Suprapubic skin (tissue), 4 donors: ENCODE results near the gene INPP5E. TPM values are rescaled to one million over a fixed set of nuclear protein-coding genes. Genes with fewer than 3 reads are reported as not detected.

ENCODE experiments used
- DNase-seq, 2 donors: peaks; one replicate each; pipeline ENCODE4 v3.0.0-alpha.2; 2019; ENCODE audit warnings: low spot score in 2 of 2
- H3K27ac ChIP-seq: fragments of 200-600 bp; sonication (generic); one replicate; pipeline ENCODE4 v1.5.1; 2019
- H3K27me3 ChIP-seq: fragments of 200-600 bp; sonication (generic); one replicate; pipeline ENCODE4 v1.5.1; 2019
- H3K36me3 ChIP-seq: fragments of 200-600 bp; sonication (generic); one replicate; pipeline ENCODE4 v1.5.1; 2019
- H3K4me1 ChIP-seq: fragments of 200-600 bp; sonication (generic); one replicate; pipeline ENCODE4 v1.5.1; 2019
- H3K4me3 ChIP-seq: fragments of 200-600 bp; sonication (generic); one replicate; pipeline ENCODE4 v1.5.1; 2019; ENCODE audit warnings: mild to moderate bottlenecking
- H3K9me3 ChIP-seq: fragments of 200-600 bp; sonication (generic); one replicate; pipeline ENCODE4 v1.5.1; 2019
- EP300 ChIP-seq: sonication (generic); formaldehyde crosslinking; IDR thresholded peaks from one replicate; pipeline ENCODE4 v1.6.1; 2017; ENCODE audit warnings: antibody characterized with exemption
- POLR2A ChIP-seq, 2 donors: fragments of 450-650 bp; IDR thresholded peaks; one replicate each; pipeline ENCODE4 v1.6.1; 2017; ENCODE audit warnings: antibody characterized with exemption in 2 of 2, mild to moderate bottlenecking in 2 of 2, moderate library complexity in 2 of 2
- POLR2AphosphoS5 ChIP-seq, 3 donors: sonication (generic); formaldehyde crosslinking; IDR thresholded peaks; one replicate each; pipeline ENCODE4 v1.6.1; 2017; ENCODE audit warnings: antibody characterized with exemption in 3 of 3
- WGBS: methylation state at CpG from one replicate; pipeline ENCODE4 v1.1.5; 2018; 5-methylcytosine and 5-hydroxymethylcytosine counted together
- total RNA-seq, 4 donors: library from RNA; depleted of rRNA; stranded (reverse); fragments of >200 nt; gene quantifications; one replicate each; pipeline ENCODE4 v1.1.0, GENCODE V29; 2016
- TF ChIP-seq, protein P1 (sequence below), 2 donors: fragments of 200-600 bp in 1 of 2; fragments of 450-650 bp in 1 of 2; sonication (generic) in 1 of 2; IDR thresholded peaks; one replicate each; pipeline ENCODE4 v1.5.1; 2016 to 2019; ENCODE audit warnings: antibody characterized with exemption in 2 of 2, mild to moderate bottlenecking in 1 of 2, moderate library complexity in 1 of 2

INPP5E gene
- total RNA-seq, 4 donors from 2014 or later: 9.8 to 20.3 (median 12.9) TPM

DNA sequence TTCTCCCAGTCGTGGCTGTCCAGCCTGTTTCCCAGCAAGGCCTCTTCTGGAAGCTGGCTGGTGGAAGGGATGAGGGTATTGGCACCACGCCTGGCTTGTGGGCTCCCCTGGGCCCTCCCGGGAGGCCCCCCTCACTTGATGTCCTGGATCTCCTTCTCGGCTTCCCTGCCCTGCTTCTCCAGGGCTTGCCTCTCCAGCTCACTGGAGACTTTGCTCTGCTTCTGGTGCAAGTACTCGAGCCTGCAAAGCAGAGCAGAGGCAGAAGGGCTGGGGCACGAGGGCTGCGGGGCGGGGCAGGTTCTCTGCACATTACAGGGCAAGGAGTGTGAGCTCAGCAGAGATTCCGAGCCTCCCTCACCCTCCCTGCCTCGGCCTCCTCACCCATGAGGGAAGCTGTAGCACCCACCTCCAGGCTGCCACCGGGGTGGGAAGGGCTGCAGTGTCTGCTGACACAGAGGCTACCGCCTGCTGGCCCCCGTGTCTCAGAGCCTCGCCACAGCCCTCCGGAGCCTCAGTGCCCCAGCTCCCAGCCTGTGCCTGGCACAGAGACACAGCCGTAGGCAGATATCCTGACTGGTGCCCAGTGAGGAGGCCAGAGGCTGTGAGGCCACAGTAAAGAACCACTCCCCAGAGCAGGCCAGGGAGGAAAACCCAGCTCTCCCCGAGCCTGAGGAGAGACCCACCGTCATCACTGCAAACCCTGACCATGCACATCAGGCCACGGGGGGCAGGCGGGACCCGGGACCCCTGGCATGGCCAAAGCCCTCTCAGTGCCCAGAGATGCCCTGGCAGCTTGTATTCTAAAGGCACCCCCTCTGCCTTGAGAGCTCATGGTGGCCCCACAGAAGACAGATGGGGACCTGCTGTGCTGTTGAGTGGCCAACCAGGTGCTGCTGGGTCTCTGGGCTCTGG, 46.9 kb downstream of the INPP5E start:
- H3K27ac ChIP-seq: no peak overlapping the region
- H3K9me3 ChIP-seq: no peaks in the 10 kb centered on the region
- H3K4me3 ChIP-seq: no peak overlapping the region
- no peaks in the 10 kb centered on the region for H3K4me1 ChIP-seq
- 81% methylated on average over 8 of the region's 21 CpGs for WGBS
- H3K27me3 ChIP-seq: no peaks in the 10 kb centered on the region
- TF ChIP-seq POLR2AphosphoS5 (IDR thresholded peaks at IDR 0.05): no peak
- TF ChIP-seq EP300: no peak
- TF ChIP-seq, protein P1, sequence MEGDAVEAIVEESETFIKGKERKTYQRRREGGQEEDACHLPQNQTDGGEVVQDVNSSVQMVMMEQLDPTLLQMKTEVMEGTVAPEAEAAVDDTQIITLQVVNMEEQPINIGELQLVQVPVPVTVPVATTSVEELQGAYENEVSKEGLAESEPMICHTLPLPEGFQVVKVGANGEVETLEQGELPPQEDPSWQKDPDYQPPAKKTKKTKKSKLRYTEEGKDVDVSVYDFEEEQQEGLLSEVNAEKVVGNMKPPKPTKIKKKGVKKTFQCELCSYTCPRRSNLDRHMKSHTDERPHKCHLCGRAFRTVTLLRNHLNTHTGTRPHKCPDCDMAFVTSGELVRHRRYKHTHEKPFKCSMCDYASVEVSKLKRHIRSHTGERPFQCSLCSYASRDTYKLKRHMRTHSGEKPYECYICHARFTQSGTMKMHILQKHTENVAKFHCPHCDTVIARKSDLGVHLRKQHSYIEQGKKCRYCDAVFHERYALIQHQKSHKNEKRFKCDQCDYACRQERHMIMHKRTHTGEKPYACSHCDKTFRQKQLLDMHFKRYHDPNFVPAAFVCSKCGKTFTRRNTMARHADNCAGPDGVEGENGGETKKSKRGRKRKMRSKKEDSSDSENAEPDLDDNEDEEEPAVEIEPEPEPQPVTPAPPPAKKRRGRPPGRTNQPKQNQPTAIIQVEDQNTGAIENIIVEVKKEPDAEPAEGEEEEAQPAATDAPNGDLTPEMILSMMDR (IDR thresholded peaks at IDR 0.05): no peak
- peak in 1 of 2 donors; percentile 57 for DNase-seq
- peaks cover 96% of the 10 kb centered on the region for H3K36me3 ChIP-seq

DNA sequence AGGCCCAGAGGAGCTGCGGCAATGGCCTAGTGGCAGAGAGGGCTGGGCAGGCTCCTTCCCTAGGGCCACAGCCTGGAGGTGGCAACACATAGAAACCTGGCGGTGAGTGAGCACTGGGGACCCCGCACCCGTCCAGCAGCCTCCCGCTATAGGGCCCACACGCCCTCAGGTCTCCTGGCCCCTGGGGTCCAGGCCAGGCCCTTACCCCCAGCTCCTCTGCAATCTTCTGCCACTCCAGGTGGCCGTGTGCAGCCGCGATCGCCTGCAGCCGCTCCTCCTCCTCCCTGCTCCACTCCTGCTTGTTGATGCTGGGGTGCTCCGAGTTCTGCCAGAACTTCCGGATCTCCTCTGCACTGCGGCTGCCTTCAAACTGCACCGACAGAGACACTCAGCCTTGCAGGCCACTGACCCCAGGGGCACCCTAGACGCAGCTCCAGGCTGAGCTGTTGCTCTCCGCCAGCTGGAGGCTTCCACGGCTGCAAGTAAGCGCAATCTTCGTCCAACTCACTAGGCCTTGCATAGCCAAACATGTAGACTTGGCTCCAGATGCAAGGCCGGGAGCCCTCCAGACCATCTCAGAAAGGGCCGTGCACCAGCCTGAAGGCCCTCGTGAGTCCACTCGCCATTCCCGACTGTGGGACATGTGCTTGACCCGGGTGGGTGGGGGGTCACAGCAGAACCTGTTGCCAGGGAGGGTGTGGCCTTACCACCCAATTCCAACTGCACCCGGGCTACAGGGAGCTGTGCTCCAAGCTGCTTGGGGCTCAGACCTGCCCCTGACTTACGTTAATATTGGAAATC, 47.7 kb downstream of the INPP5E start:
- DNase-seq: no peak
- Histone ChIP-seq H3K9me3 (no peaks in the 10 kb centered on the region), H3K4me1 (no peaks in the 10 kb centered on the region), H3K27ac (no peak overlapping the region), H3K4me3 (no peak overlapping the region), H3K36me3 (peaks cover 98% of the 10 kb centered on the region), H3K27me3 (no peaks in the 10 kb centered on the region)
- TF ChIP-seq, protein P1 (IDR thresholded peaks at IDR 0.05): no peak
- TF ChIP-seq POLR2AphosphoS5 (IDR thresholded peaks at IDR 0.05): no peak
- no peak for TF ChIP-seq EP300
- TF ChIP-seq POLR2A (IDR thresholded peaks at IDR 0.05): no peak
- 83% methylated on average over 22 of the region's 28 CpGs for WGBS

DNA sequence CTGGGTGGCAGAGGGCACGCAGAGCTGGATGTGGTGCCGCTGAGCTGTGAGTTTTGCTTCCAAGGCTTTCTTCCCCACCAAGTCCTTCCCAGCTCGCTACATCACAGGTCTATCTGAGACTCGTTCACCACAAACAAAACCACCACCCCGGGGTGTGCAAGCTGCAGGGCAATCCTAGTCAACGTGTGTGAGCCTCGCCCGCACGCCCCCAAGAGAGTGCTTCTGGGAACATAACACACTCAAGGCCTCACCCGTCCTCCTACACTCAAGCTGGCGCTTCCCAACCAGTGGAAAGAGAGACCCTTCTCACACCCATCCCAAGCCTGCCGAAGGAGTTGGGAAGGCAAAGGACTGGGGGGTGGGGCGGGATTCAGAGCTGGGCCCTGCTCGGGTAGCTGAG, 50.2 kb downstream of the INPP5E start:
- TF ChIP-seq, protein P1 (IDR thresholded peaks at IDR 0.05): no peak
- TF ChIP-seq POLR2AphosphoS5 (IDR thresholded peaks at IDR 0.05): no peak
- TF ChIP-seq EP300: no peak
- no peak for TF ChIP-seq POLR2A (IDR thresholded peaks at IDR 0.05)
- H3K4me3 ChIP-seq: no peak overlapping the region
- H3K27ac ChIP-seq: no peak overlapping the region
- no peaks in the 10 kb centered on the region for H3K4me1 ChIP-seq
- H3K36me3 ChIP-seq: peaks cover 91% of the 10 kb centered on the region
- DNase-seq: no peak
- H3K27me3 ChIP-seq: no peaks in the 10 kb centered on the region
- WGBS: 87% methylated on average over 8 of the region's 14 CpGs
- H3K9me3 ChIP-seq: no peaks in the 10 kb centered on the region

DNA sequence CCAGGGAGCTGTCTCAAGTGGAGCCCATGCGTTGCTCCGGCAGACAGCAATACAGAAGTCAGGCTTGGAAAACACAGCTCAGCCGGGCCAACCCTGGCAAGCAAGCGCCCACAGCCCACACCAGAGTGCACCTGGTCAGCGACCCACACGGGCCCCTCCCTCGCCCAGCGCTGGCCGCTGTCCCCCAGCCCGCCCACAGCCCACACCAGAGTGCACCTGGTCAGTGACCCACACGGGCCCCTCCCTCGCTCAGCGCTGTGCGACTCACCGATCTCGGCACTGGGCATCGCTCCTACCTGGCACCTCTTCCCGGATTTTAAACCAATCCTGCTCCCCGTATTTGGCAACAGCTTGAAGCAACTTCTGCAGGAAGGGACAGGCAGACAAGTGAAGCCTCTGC, 52.4 kb downstream of the INPP5E start:
- peaks cover 89% of the 10 kb centered on the region for H3K36me3 ChIP-seq
- H3K9me3 ChIP-seq: no peaks in the 10 kb centered on the region
- 97% methylated on average over 19 of the region's 19 CpGs for WGBS
- TF ChIP-seq POLR2A (IDR thresholded peaks at IDR 0.05) (no peak), EP300 (no peak)
- TF ChIP-seq, protein P1 (IDR thresholded peaks at IDR 0.05): no peak
- H3K27ac ChIP-seq: no peak overlapping the region
- H3K4me3 ChIP-seq: no peak overlapping the region
- H3K27me3 ChIP-seq: no peaks in the 10 kb centered on the region
- no peak for DNase-seq
- no peaks in the 10 kb centered on the region for H3K4me1 ChIP-seq

DNA sequence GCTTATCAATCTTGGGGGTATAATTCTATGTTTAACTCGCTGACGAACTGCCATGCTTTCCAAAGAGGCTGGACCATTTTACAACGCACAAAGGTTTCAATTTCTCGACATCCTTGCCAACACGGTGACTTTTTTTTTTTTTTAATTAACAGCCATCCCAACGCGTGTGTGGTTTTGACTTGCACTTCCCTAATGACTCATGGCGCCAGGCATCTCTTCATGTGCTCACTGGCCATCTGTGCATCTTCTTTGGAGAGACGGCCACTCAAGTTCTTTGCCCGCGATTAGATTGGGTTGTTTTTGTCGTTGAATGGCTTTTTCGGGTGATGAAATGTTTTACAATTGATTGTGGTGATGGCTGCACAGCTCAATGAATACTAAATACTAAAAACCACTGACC, 53.6 kb downstream of the INPP5E start:
- Histone ChIP-seq H3K27me3 (no peaks in the 10 kb centered on the region), H3K9me3 (no peaks in the 10 kb centered on the region), H3K36me3 (peaks cover 89% of the 10 kb centered on the region), H3K4me1 (no peaks in the 10 kb centered on the region), H3K4me3 (no peak overlapping the region), H3K27ac (no peak overlapping the region)
- DNase-seq: no peak
- 93% methylated on average over 13 of the region's 13 CpGs for WGBS
- TF ChIP-seq POLR2AphosphoS5 (IDR thresholded peaks at IDR 0.05): no peak
- TF ChIP-seq, protein P1 (IDR thresholded peaks at IDR 0.05): no peak
- no peak for TF ChIP-seq EP300
- TF ChIP-seq POLR2A (IDR thresholded peaks at IDR 0.05): no peak
